Measurements from ENCODE around the gene RNASE12. TPM values are rescaled to one million over a fixed set of nuclear protein-coding genes. Genes with fewer than 3 reads are reported as not detected.
A peak's percentile ranks its signal among the peaks of the same experiment; 100 is the strongest.

RNASE12 gene
- total and polyA plus RNA-seq, 9 of the 15 experiments (the other 6 are each of a cell fraction or from before 2014, with no cell fraction given), result 0.24 TPM; not detected in 8

DNA sequence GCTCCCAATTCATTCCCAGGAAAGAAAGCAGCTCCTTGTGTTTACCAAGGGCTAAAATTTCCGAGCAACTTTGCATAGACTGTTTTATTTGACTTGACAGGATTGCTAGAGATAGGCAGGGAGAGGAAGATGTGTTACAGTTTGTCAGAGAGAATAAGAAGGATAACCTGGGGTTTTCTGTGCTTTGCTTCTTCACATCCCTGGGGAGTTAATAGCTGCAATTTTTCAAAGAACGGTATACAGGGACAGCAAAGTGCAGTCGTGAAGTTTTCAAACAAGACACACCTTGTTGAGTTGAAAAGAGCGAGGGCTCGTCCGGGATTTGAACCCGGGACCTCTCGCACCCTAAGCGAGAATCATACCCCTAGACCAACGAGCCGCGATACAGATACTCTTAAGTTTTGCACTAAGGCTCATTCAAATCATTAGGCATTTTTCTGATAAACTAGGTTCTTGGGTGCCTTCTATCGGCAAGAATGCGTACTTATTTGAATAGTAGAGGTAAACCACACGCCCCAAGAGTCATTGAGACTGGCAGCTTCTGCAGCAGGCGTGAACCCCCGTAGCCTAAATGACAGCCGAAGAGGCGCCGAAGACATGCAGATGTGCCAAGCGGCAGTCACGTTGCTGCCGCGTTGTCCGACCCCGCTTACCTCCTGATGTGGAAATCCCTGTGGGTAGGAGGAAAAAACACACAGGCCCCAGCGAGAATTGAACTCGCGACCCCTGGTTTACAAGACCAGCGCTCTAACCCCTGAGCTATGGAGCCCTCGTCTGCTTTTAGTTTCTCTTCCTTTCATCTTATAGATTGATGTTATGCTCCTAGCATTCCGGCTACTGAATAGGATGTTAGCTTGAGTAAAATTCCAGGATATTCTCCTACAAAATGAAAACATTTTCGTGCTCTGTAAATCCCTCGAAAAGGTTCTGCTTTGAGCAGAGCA lies 22.2 kb upstream of the RNASE12 start (continued):
- TF ChIP-seq, protein P1, sequence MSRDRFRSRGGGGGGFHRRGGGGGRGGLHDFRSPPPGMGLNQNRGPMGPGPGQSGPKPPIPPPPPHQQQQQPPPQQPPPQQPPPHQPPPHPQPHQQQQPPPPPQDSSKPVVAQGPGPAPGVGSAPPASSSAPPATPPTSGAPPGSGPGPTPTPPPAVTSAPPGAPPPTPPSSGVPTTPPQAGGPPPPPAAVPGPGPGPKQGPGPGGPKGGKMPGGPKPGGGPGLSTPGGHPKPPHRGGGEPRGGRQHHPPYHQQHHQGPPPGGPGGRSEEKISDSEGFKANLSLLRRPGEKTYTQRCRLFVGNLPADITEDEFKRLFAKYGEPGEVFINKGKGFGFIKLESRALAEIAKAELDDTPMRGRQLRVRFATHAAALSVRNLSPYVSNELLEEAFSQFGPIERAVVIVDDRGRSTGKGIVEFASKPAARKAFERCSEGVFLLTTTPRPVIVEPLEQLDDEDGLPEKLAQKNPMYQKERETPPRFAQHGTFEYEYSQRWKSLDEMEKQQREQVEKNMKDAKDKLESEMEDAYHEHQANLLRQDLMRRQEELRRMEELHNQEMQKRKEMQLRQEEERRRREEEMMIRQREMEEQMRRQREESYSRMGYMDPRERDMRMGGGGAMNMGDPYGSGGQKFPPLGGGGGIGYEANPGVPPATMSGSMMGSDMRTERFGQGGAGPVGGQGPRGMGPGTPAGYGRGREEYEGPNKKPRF (IDR thresholded peaks at IDR 0.05; ENCODE audit: low read depth, low read length), result no peak
- TF ChIP-seq, protein P2, sequence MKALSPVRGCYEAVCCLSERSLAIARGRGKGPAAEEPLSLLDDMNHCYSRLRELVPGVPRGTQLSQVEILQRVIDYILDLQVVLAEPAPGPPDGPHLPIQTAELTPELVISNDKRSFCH (CRISPR knock-in tag; IDR thresholded peaks at IDR 0.05), result no peak
- TF ChIP-seq, protein P2 (tag; IDR thresholded peaks at IDR 0.05), result 0 out of 2 replicates have a peak, but pooled peaks have one; percentile 20
- TF ChIP-seq SLC30A9 (CRISPR knock-in tag; IDR thresholded peaks at IDR 0.05), result no peak
- TF ChIP-seq HNRNPK (IDR thresholded peaks at IDR 0.05; ENCODE audit: low read depth, low read length, poor library complexity, severe bottlenecking), result no peak
- TF ChIP-seq NR3C1 (CRISPR knock-in tag; IDR thresholded peaks at IDR 0.05), result no peak
- TF ChIP-seq BCLAF1 (IDR thresholded peaks at IDR 0.05; ENCODE audit: borderline replicate concordance in 1 of 2, control insufficient read depth in 1 of 2, low read depth in 2 of 2, low read length in 1 of 2), result no peak
- no peak; the same call in 1 of the 2 replicates for TF ChIP-seq CBX1 (IDR thresholded peaks at IDR 0.05; ENCODE audit: low read depth)
- no peak for TF ChIP-seq RERE (CRISPR knock-in tag; IDR thresholded peaks at IDR 0.05; ENCODE audit: borderline replicate concordance)
- no peak for TF ChIP-seq SRSF9 (IDR thresholded peaks at IDR 0.05; ENCODE audit: borderline replicate concordance, low read depth, low read length)
- TF ChIP-seq RFX1 (IDR thresholded peaks at IDR 0.05), result no peak
- TF ChIP-seq ZNF436 (CRISPR knock-in tag; IDR thresholded peaks at IDR 0.05), result no peak
- TF ChIP-seq JUND (IDR thresholded peaks at IDR 0.05; ENCODE audit: borderline replicate concordance, low read depth, low read length), result peak; percentile 20; the same call in 1 of the 2 replicates
- TF ChIP-seq JUND (tag; IDR thresholded peaks at IDR 0.05; ENCODE audit: borderline replicate concordance, low read depth, low read length), result peak; percentile 9; the same call in 1 of the 3 replicates
- 0 out of 2 replicates have a peak, but pooled peaks have one; percentile 70 for TF ChIP-seq BCOR (IDR thresholded peaks at IDR 0.05)

Measured in K562 (cell line).